GF-D8 (cell line): ENCODE measurements around the gene RAB1B.

ENCODE experiments used
- DNase-seq: peaks from one replicate; lab custom pipeline; 2025; lab: John Stamatoyannopoulos, UW

The RAB1B gene

DNA sequence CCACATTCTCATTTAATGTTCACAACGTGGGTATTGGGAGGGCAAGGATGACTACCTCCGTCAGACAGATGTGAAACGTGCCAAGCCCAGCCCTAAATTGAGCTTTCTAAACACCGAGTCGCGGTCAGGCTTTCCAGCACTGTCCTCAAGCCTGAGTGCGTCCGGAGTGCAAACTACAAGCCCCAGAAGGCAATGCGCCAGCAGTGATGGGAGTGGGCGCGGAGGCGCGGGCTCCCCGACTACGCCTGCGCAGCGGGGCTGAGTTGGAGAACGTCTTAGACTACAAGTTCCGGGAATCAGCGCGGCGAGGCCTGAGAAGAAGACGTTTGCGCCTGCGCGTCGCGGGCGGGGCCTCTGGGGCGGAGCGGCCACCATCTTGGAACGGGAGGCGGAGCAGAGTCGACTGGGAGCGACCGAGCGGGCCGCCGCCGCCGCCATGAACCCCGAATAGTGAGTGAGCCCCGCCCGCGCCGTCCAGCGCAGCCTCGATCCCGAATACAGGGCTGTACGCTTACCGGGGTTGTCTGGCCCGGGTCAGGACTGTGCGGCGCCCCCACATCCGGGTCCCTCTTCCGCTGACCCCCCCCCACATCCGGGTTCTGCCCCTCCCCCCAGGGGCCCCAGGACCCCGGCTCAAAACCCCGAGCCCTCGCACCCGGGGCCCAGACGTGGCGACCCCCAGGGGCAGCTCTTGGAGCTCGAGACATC, at the start of gene RAB1B:
Gene RAB1B, plus strand, starts transcription at position 396 of the 708 bp plus-strand sequence. Its CDS starts 41 bp downstream, at position 437.
- DNase-seq = peak; percentile 97

DNA sequence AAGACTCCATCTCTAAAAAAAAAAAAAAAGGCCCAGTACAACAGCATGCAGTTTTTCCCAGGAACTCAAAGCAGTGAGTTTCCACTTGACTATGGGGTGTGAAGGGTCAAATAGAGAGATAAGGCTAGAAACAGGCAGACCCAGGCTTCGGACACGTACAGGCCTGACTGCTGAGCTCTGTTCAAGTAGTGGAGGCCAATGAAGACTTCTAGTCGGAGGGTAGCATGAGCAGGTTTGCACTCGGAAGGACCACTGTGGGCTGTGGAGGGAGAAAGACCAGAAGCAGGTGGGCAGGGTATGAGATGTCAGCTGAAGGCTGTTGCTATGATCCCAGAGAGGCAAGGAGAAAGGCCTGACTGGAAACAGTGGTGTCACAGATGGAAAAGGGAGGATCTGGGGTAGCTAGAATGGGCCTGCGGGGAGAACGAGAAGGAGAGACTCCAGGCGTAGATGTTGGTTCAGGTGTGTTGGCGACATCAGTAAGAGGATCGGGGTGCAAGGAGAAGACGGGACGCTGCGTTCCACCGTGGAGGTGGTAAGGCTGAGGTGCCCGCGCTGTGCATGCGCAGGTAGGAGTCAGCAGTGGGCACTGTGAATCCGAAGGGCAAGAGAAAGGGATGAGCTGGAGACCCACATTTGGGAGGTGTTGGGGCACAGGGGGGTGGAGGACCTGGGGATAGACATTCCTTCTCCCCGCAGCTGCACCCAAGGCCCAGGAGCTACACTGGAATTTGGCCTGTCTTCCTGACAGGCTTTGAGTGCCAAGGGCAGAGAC, 49.4 kb upstream of the RAB1B start:
- DNase-seq = no peak

DNA sequence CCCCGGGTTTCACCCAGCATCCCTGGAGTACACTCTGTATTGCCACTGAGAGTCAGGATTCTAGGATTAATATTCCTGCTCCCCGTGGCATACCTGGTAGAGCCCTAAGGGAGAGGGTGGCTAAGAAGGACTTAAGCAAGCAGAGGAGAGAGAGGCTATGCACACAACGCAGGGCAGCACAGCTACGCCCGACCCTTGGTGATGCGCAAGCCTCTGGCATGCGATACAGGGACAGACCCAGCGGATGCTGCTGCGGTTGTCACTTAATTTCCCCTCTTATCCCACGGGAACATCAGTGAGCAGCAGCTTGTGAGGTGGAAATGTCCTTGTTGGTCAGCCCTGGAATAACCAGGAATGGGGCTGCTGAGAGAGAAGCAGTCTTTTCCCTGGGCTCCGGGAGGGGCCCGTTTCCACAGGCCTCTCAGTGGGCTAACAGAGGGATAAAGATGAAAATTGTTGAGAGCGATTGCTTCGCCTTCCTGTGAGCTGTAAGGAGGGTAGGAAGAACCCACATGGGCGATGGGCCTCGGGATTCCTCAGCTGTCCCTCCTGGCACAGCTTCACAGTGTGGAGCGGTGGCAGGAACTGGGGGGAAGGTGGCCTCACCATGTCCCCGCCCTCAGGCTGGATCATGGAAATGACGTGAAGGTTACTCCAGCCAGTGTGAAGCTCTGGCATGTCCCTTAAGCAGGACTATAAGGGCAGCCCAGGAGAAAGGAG, 48.4 kb upstream of the RAB1B start:
- DNase-seq = no peak

DNA sequence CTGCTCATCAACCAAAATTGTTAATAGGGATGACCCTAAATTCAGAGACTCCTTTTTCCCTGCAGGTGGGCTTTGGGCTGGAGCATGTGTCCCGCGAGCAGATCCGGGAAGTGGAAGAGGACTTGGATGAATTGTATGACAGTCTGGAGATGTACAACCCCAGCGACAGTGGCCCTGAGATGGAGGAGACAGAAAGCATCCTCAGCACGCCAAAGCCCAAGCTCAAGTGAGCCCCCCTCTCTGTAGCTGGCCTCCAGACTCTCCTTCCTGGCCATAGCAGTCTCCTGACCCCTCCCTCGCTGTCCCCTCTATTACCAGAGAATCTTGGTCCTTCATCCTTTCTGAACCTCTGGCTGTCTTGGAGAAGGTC, 47.9 kb upstream of the RAB1B start:
- no peak for DNase-seq

DNA sequence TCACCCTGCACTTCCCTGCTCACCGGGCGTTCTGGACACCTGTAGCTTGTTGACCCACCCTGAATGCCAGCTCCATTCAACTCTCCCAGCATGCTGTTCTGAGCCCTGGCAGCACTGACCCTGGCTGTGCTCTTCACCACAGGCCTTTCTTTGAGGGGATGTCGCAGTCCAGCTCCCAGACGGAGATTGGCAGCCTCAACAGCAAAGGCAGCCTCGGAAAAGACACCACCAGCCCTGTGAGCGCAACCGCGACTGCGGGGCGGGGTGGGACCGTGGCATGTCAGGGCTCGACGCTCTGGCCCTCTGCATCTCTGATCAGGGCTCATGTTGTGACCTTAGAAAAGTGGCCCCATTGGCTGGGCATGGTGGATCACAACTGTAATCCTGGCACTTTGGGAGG, 47.4 kb upstream of the RAB1B start:
- no peak for DNase-seq

DNA sequence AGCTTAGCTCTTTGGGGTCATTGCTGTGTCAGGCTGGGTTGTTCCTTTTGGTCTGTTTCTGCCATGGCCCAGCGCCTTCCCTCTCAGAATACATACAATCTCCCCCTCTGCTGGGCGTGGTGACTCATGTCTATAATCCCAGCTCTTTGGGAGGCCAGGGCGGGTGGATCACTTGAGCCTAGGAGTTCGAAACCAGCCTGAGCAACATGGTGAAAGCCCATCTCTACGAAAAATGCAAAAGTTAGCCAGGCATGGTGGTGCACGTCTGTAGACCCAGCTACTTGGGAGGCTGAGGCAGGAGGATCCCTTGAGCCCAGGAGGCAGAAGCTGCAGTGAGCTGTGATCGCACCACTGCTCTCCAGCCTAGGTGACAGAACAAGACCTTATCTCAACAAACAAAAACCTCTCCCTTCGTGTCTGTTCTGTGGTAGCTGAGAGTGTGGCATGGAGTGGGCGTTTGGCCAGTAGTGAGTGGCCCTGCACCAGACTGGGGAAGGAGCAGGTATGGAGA, 46.7 kb upstream of the RAB1B start:
- no peak for DNase-seq

DNA sequence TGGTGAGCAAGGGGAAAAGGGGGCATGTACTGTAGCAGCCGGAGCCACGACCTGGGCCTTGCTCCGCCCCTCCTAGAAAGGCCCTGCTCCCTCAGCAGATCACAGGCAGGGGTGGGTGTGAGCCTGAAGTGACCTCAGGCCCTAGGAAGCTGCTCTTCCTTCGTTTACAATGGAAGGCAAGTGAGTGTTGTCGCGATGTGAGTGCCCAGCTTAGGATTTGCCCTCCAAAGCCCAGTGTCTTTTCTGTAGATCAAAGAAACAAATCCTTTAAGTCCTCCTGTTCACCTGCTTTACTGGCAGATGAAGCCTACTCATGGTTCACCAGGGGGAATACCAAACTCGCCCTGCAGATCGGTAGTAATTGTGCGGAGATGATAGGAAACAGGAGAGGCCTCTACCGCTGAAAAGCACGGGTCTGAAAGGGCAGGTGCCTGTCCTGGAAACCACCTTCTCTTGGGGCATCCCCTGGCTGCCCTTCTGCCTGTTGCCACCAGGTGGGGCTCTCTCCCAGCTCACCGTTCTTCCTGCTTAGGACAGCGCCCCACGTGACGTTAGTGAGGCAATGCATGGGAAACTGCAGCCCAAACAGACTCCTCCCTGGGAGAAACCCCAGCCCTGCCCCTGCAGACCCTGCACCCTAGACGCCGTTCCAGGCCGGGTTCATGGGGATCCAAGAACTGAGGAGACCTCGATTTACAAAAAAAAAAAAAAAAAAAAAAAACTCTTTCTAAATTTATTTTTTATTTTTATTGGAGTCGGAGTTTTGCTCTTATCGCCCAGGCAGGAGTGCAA, 45.9 kb upstream of the RAB1B start:
- DNase-seq = peak; percentile 48

DNA sequence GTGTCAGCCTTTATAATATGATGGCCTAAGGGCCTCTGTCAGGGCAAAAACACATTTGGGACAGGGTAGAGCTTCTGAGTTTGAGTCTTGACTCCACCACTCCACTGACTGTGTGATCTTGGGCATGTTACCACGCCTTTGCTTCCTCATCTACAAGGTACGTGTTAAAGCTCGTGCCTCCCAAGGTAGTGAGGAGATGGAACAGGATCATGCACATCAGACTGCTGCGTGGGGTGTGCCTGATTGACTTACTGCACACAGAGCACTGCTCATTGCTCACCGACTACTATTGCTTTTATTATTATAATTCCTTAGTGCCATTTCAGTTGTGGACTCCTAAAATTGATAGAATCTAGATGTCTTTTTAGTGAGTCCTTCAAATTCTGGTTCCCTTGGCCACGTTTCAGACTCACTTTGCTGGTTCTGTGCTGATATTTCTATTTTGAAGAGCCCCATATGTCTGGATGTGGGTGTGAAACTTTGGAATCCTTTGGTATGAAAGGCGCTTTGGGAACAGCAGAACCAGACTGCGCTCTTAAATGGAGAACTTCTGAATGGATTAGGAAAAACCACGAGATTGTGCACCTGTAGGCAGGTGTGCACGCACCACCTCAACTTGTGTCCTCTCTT, 44.1 kb upstream of the RAB1B start:
- no peak for DNase-seq

DNA sequence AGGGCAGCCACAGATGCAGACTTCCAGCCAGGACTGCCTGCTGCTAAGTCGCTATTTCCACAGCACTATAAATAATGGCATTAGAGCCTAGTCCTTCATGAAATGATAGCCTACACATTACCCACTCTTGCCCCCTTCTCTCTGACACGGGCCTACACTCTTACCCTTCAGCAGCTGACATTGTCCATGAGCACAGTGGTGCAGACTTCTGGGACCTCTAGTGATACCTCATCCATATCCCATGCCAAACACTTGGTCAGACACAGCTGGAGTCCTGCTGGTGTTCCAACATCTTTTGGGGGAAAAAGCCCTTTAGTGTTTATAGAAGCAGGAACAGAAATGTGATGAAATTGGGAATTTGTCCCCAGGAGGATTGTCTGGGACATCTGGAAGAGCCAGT, 43.4 kb upstream of the RAB1B start:
- DNase-seq = no peak

DNA sequence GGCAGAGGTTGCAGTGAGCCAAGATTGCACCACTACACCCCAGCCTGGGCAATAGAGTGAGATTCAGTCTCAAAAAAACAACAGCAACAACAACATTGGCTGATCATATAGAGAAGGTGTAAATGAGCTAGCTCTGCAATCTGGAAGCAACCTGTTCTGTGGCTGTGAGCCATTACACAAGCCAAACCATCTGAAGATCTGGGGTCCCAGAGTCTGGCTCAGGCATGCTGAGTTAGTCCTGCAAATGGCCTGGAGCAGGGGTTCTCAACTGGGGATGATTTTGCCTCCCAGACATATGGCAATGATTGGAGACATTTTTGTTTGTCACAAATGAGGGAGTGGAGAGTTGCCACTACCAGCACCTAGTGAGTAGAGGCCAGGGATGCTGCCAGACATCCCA, 42.3 kb upstream of the RAB1B start:
- DNase-seq = no peak

DNA sequence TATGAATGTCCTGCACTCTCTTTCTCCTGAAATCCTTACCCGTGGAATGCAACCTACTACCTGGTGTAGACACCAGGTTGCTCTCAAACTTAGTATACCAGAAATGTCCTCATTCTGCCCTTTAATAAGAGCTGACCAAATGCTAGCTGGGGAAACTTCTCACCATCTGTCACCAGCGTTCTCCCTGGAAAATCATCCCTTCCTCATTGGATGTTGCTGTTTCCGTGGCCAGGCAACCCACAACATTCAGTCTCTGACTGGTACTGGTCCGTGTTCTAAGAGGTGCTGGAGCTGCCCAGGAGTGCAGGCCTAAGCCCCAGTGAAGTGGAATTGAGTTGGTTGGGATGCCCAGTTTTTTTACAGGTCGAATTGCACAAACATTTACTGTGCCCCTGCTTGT, 40.7 kb upstream of the RAB1B start:
- DNase-seq = no peak

DNA sequence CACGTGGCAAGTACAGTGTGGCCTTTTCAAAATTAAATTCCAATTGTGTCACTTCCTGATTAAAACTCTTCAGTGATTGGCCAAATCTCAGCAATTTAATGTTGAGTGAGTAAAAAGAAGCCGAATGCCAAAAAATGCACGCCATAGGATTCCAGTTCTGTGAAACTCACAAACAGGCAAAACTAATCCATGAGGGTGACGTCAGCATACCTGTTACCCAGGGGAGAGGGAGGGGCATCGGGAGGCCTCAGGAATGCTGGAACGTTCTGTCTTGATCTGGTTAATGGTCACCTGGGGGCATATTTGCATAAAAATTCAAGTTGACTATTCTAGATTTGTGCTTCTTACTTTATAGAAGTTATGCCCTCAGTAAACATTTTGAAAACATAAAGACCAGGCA, 39.9 kb upstream of the RAB1B start:
- no peak for DNase-seq

DNA sequence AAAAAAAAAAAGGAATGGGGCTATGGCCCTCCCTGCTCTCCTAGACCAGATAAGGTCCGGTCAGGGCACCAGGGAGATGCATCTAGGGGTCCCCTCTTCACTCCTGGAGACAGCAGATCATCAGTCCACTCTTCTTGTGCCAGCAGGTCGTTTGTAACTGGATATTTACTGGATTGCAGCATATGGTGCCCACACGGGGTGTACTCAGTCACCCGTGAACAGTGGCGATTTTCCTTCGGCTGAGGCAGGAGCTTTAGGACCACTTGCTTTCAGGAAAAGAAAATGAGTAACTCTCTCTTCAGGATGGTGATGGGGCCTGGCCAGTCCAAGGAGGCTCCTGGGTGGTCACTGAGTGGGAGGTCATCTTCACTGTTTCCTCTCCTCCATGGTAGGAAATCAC, 38.3 kb upstream of the RAB1B start:
- no peak for DNase-seq

DNA sequence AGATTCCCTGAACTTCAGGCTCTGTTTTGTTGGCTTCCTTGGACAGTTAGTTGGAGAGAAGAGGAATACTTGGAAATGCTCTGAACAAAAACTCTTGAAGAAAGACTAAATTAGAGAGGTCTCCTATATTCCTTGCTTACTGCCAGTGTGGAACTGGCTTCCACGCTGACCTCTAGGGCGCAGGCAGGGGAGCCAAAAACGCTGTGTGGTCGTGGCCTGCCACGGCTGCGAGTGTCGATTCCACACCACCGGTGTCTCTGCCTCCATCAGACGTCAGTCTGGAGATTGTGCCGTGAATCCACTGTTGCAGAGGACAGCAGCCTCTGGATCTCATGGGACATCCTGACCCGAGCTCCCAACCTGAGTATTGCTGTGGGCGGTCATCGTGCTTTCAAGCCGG, 37.5 kb upstream of the RAB1B start:
- no peak for DNase-seq

DNA sequence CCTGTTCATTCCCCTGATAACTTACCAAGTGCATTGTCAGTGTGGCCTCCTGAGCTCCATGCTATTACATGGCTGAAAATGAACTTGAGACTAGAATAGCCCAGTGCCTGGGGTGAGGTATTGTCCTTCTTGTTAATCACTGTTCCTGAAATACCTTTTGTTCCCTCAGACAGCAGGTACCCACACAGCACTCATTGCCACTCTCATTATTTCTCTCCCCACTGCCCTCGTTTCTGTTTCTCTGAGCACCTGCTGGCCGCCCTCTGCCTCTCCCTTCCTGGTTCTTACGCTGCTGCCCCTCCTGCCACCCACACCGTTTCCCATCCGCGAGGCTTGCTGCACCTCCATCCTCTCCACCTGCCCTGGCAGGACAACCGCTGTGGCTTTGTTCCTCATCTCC, 36.9 kb upstream of the RAB1B start:
- no peak for DNase-seq

DNA sequence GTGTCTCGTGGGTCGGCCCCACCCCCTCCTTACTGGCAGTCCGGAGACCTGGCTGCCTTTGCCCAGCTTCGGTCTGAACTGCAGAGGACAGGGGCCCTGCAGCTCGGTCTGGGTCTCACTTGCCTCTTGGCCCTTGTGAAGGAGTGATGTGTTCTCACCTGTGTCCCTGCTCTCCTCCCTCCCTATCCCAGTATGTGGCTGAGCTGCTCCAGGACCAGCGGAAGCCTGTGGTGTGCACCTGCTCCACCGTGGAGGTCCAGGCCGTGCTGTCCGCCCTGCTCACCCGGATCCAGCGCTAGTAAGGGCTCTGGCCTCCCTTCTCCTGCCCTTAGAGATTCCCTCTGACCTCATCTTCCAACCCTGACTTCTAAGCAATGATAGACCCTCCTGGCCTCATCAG, 35.7 kb upstream of the RAB1B start:
- DNase-seq = no peak

DNA sequence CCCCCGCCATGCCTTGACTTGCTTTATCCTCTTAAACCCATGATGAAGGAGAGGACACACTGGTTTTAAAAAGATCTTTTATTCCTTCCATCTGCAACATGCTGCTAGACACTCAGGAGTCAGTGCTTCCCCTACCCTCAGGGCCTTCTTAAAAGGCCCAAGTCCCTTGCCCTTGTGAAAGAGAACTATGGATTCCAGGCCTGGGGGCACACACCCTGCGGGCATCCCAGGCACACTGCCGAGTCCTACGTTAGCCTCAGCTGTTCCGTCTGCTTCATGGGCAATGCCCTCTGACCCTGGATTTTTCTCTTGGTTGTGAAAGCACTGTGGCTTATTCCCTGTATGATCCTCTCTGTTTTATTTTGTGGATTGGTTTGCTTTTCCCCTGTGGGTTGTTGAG, 35.1 kb upstream of the RAB1B start:
- no peak for DNase-seq

DNA sequence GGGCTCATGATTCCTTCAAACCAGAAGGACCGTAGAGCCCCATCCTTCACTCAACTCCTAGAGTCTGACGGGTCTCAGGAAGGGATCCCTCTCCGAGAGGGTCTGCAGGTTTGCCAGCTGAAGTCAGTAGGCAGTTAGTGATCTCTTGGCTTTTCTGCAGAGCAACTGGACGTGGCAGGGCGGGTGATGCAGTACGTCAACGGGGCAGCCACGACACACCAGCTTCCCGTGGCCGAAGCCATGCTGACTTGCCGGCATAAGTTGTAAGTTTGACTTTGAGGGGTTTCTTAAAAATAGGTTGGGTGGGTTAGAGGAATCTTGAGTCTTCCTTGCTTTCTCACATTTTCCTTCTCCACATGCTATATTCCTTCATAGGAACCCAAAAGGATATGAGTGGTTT, 33.3 kb upstream of the RAB1B start:
- no peak for DNase-seq

DNA sequence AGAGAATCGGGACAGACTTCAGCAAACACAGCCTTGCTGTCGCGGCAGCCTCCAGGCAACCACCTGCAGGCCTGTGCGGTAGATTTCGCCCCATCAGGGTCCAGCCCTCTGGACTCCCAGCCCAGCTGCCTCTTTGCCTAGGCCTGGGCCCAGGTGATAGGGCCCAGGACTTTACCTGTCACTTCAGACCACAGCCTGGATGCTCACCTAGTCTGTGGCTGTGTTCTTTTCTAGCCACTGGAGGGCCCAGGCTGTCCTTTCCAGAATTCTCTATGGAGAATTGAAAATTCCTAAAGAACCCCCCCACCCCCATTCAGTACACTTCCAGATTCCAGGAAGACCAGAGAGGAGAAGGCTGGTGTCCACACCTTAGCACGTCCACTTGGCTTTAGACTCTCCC, 30.6 kb upstream of the RAB1B start:
- no peak for DNase-seq

DNA sequence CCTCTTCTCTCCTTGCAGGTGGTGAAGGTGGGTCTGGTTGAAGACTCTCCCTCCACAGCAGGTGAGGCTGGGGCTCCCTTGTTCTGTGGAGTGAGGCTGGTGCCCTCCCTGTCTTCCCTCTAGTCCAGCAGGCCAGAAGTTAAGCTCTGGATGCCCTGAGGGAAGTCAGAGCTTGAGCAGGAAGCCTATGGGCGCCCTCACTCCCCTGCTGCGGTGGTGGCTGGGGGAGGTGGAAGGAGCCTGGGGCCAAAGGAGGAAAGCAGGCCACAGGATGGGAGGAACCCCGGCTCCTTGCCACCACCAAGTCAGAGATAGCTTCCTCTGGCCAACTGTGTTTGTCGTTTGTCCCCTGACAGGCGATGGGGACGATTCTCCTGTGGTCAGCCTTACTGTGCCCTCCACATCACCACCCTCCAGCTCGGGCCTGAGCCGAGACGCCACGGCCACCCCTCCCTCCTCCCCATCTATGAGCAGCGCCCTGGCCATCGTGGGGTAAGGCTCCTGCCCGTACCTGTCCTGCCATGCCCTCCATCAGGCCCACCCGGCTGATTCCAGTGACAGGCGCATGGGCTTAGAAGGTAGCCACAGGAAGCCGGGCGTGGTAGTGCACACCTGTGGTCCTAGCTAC, 29.5 kb upstream of the RAB1B start:
- no peak for DNase-seq

DNA sequence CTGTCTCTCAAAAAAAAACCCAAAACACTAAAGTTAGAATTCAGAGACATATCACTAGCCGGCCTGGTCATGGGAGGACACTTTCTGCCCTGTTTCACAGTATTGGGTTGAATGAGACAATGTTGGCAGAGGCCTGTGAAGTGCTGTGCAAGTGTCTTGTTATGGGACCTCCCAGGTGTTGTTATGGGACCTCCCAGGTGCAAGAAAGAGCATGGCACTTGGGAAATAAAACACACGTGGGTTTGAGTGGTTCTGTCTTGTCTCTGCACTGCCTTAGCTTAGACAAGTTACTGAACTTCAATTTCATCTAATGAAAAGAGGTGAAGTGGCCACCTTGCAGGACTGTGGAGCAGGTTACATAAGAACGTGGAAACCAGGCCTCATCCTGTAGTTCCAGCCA, 28.9 kb upstream of the RAB1B start:
- DNase-seq = no peak
